Upper lobe of left lung (tissue), 6 donors: ENCODE results near the gene SEC14L3. TPM values are rescaled to one million over a fixed set of nuclear protein-coding genes. Genes with fewer than 3 reads are reported as not detected.

Experiments
- ATAC-seq, 2 donors: fragments of 200-7000 bp; cut with Tn5 transposase; one replicate each; pipeline ENCODE4 v1.9.1; 2022; ENCODE audit warnings: mild to moderate bottlenecking in 2 of 2, moderate library complexity in 2 of 2; ENCODE audit not compliant: low FRiP score in 2 of 2
- DNase-seq, 2 donors: peaks; one replicate each; pipeline ENCODE4 v3.0.0-alpha.2; 2019 to 2020
- H3K27ac ChIP-seq, 4 donors: fragments of 200-600 bp; sonication (generic); one replicate each; pipeline ENCODE4 v1.5.1; 2016 to 2019
- H3K27me3 ChIP-seq, 4 donors: fragments of 200-600 bp; sonication (generic); one replicate each; pipeline ENCODE4 v1.5.1; 2017 to 2019
- H3K36me3 ChIP-seq, 4 donors: fragments of 200-600 bp; sonication (generic); one replicate each; pipeline ENCODE4 v1.5.1; 2016 to 2019
- H3K4me1 ChIP-seq, 4 donors: fragments of 200-600 bp; sonication (generic); one replicate each; pipeline ENCODE4 v1.5.1; 2018 to 2019
- H3K4me3 ChIP-seq, 4 donors: fragments of 200-600 bp; sonication (generic); one replicate each; pipeline ENCODE4 v1.5.1; 2017 to 2019; ENCODE audit warnings: mild to moderate bottlenecking in 2 of 4, moderate library complexity in 1 of 4
- H3K9me3 ChIP-seq, 4 donors: fragments of 200-600 bp; sonication (generic); one replicate each; pipeline ENCODE4 v1.5.1; 2018 to 2019
- CTCF ChIP-seq, 6 experiments: fragments of 450-650 bp in 4 of 6; fragments of 200-600 bp in 2 of 6; sonication (generic) in 2 of 6; IDR thresholded peaks; one replicate each; pipeline ENCODE4 v1.5.1; 2016 to 2019; ENCODE audit warnings: antibody characterized with exemption in 6 of 6
- EP300 ChIP-seq, 4 donors: sonication (generic); formaldehyde crosslinking; IDR thresholded peaks; one replicate each; pipeline ENCODE4 v1.5.1; 2017; ENCODE audit warnings: antibody characterized with exemption in 4 of 4, control low read depth in 2 of 4
- POLR2A ChIP-seq, 4 donors: fragments of 450-650 bp; IDR thresholded peaks; one replicate each; pipeline ENCODE4 v1.5.1; 2016 to 2017; ENCODE audit warnings: antibody characterized with exemption in 4 of 4, mild to moderate bottlenecking in 2 of 4
- POLR2AphosphoS5 ChIP-seq, 2 donors: sonication (generic); formaldehyde crosslinking; IDR thresholded peaks; one replicate each; pipeline ENCODE4 v1.5.1; 2017; ENCODE audit warnings: antibody characterized with exemption in 2 of 2
- WGBS, 2 donors: methylation state at CpG; one replicate each; pipeline ENCODE4 v1.1.5; 2017 to 2018; 5-methylcytosine and 5-hydroxymethylcytosine counted together
- total RNA-seq, 6 donors: library from RNA; depleted of rRNA in 4 of 6; stranded (reverse); fragments of >200 nt in 4 of 6; gene quantifications; one replicate each; pipeline versions ENCODE4 v1.1.0 to v1.2.1, GENCODE V29; 2016 to 2021
- donor health status: DM: no; HTN: no; CAD: no; lungs with moderate emphysema.
- donor health status: DM: no; HTN: yes; CAD: no; lungs with severe emphysema.

The SEC14L3 gene
- total RNA-seq = 1 to 10 TPM in 3 of 6 donors, under 1 TPM in 2, not detected in 1; 0.43 to 2.3 (median 1.1) TPM

GRCh38 chr22:30471616-30472318 lies at the start of gene SEC14L3:
TSS of gene SEC14L3 (minus strand) at chr22:30472017. CDS start at chr22:30471958, 59 bp downstream.
- TF ChIP-seq EP300 (IDR thresholded peaks at IDR 0.05) (no peak), POLR2A (IDR thresholded peaks at IDR 0.05) (no peak), POLR2AphosphoS5 (IDR thresholded peaks at IDR 0.05) (no peak), CTCF (IDR thresholded peaks at IDR 0.05) (no peak)
- Histone ChIP-seq H3K4me1 (peaks cover 0 to 9% (median 7%) of the 10 kb centered on the region in 4 donors), H3K36me3 (no peaks in the 10 kb centered on the region), H3K4me3 (no peak within 1 kb of the TSS), H3K27me3 (no peaks in the 10 kb centered on the region), H3K9me3 (no peaks in the 10 kb centered on the region), H3K27ac (no peak within 1 kb of the TSS)
- WGBS, 2 donors = 51 to 56% methylated on average over 5 to 11 of the region's 13 CpGs
- no peak for DNase-seq
- ATAC-seq = no peak

- TF ChIP-seq CTCF (IDR thresholded peaks at IDR 0.05) (no peak), POLR2AphosphoS5 (IDR thresholded peaks at IDR 0.05) (no peak), POLR2A (IDR thresholded peaks at IDR 0.05) (no peak), EP300 (IDR thresholded peaks at IDR 0.05) (no peak)
- H3K36me3 ChIP-seq = no peaks in the 10 kb centered on the region
- WGBS, 2 donors = 91 to 92% methylated on average over 6 to 7 of the region's 7 CpGs
- ATAC-seq (no peak), DNase-seq (no peak)
- no peaks in the 10 kb centered on the region for H3K9me3 ChIP-seq
- no peak overlapping the region for H3K4me3 ChIP-seq
- H3K4me1 ChIP-seq = no peaks in the 10 kb centered on the region
- no peaks in the 10 kb centered on the region for H3K27me3 ChIP-seq
- H3K27ac ChIP-seq = no peak overlapping the region
Observed at GRCh38 chr22:30519842-30520425, 48.1 kb upstream of the SEC14L3 start.

- Histone ChIP-seq H3K4me1 (no peaks in the 10 kb centered on the region), H3K9me3 (no peaks in the 10 kb centered on the region), H3K27ac (no peak overlapping the region), H3K36me3 (no peaks in the 10 kb centered on the region), H3K4me3 (no peak overlapping the region), H3K27me3 (no peaks in the 10 kb centered on the region)
- TF ChIP-seq POLR2A (IDR thresholded peaks at IDR 0.05) (no peak), CTCF (IDR thresholded peaks at IDR 0.05) (no peak), POLR2AphosphoS5 (IDR thresholded peaks at IDR 0.05) (no peak), EP300 (IDR thresholded peaks at IDR 0.05) (no peak)
- 87 to 88% methylated on average over 5 of the region's 5 CpGs for WGBS, 2 donors
- no peak for DNase-seq
- ATAC-seq = no peak
Observed at GRCh38 chr22:30516731-30517130, 44.9 kb upstream of the SEC14L3 start.

- Histone ChIP-seq H3K9me3 (no peaks in the 10 kb centered on the region), H3K4me3 (no peak overlapping the region)
- TF ChIP-seq EP300 (IDR thresholded peaks at IDR 0.05) (no peak), CTCF (IDR thresholded peaks at IDR 0.05) (no peak), POLR2AphosphoS5 (IDR thresholded peaks at IDR 0.05) (no peak), POLR2A (IDR thresholded peaks at IDR 0.05) (no peak)
Observed at GRCh38 chr22:30516273-30516672, 44.5 kb upstream of the SEC14L3 start.

More at GRCh38 chr22:30516273-30516672, 44.5 kb upstream of the SEC14L3 start:
- Histone ChIP-seq H3K36me3 (no peaks in the 10 kb centered on the region), H3K4me1 (peaks cover 0 to 3% (median 1%) of the 10 kb centered on the region in 4 donors), H3K27ac (no peak overlapping the region), H3K27me3 (no peaks in the 10 kb centered on the region)
- ATAC-seq (peak in 1 of 2 donors; percentile 44), DNase-seq (no peak)
- WGBS, 2 donors = 70 to 71% methylated on average over 6 of the region's 6 CpGs
